KBM-7 (cell line): ENCODE measurements around the gene LCAT.
A peak's percentile ranks its signal among the peaks of the same experiment; 100 is the strongest.

Experiments
- DNase-seq: peaks from one replicate; pipeline ENCODE4 v3.0.0-alpha.2; 2015
- in situ Hi-C: fragments of 300-500 bp; cut with MboI; formaldehyde crosslinking; loops from 2 replicates; pipeline ENCODE4 v1.14.3; 2020; ENCODE audit warnings: low sequenced_read_pairs, low pct_unique_long_range_greater_than_20kb, mixed read lengths

LCAT gene

DNA sequence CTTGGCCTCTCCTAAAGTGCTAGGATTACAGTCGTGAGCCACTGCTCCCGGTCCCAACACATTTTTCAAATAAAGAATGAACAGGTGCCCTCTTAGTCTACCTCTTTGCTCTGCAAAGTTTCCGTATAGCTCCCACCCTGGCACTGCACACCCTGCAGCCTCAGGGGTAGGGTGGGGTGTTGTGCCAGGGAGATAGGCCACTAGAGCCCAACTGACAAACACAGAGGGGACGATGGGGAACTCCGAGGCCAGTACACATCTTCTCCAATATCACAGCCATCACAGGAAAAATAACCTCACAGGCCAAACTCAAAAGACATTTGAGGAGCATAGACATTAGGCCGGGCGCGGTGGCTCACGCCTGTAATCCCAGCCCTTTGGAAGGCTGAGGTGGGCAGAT lies 27.2 kb upstream of the LCAT start:
- DNase-seq, result no peak
- in situ Hi-C loops, result no loop called here

DNA sequence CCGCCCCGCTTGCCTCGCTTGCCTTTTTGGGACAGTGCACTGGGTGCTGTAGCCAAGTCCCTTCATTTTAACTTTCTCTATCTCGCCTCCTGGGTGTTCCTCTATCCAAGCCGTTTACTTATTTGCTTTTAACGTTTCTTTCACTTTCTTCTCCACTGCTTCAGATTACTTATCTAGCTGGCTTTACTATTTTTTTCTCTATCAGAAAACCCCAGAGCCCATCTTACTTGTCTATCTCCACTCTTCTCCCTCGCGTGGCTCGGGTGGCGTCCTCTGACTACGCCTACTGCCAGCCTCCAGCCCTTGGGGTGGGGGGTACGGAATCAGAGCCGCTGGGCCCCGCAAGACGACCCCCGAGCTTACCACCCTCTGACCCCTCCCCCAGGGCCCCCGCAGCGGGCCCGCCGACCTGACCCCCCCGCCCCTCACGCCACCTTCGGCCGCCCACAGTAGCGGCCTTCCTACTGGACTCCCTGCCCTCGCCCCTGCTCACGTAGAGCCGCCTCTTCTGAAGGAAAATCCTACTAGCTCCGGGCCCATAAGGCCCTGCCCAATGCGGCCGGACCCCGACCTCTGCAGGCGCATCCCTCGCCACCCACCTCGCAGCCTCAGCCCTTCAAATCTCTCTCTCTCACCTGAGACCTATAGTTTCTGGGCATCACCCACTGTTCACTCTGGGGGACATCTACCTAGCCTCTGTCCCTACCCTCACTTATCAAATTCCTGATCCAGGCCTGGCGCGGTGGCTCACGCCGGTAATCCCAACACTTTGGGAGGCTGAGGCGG lies 25.5 kb upstream of the LCAT start:
- no peak for DNase-seq
- in situ Hi-C loops, result no loop called here

DNA sequence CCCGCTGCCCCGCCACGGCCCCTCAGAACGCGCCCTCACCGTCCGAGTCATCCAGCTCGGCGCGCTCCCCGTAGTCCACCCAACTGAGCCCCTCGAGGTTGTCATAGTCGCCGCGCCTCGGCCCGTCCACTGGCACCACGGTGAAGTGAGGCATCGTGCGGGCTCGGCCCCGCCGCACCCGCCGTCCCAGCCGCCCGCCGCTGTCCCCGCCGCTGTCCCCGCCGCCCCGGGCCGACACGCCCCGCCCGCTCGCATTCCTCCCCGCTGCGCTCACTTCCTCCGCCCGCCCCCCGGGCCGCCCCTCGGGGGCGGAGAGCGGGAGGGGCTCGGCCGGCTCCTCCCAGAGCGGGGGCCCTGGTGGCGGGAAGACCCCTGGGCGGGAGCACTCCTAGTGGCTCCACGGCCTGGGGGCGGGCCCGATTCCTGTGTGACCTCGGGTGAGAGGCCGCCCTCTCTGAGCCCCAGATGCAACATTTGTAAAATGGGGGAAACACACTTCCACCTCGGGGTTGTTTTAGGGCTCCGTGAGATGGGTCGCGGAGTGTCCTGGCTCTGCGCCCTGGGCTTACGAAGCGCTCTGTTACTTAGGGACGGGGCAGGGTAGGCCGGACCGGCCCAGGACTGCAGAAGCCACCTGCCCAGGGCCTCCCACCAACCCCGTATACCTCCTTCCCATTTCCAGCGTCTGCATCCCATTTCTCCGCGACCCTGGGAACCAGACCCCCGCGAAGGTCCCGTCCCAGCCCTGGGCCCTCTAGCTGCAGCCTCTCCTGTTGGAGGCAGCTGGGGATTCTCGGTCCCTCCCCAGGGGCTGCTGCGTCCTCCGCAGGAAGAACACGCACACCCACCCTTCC lies 24.7 kb upstream of the LCAT start, which contains the start of gene SLC12A4:
Gene SLC12A4, minus strand, starts transcription at position 238 of the 854 bp plus-strand sequence. Its CDS starts 84 bp downstream, at position 154.
- in situ Hi-C loops, result no loop called here
- DNase-seq, result peak; percentile 71

DNA sequence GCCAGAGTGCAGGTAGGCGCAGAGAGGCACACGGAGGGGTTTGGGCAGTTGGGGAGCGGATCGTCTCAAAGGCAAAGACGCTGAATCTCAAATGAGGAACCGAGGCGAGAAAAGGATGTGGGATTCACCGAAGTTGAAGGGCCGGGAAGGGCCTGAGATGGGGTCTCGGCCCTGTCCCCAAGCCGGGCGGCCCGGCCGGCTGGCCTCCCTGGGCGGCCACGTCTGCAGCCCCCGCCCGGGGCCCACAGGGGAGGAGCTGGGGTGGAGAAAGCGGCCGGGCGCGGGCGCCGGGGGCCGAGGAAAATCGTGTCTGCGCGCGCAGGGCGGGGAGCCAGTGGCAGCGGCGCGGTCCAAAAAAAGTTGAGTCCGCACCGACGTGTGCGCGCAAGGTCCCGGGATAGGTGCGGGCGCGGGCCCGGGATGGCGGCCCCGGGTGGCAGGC lies 24.1 kb upstream of the LCAT start:
- in situ Hi-C loops, result no loop called here
- peak; percentile 46 for DNase-seq

DNA sequence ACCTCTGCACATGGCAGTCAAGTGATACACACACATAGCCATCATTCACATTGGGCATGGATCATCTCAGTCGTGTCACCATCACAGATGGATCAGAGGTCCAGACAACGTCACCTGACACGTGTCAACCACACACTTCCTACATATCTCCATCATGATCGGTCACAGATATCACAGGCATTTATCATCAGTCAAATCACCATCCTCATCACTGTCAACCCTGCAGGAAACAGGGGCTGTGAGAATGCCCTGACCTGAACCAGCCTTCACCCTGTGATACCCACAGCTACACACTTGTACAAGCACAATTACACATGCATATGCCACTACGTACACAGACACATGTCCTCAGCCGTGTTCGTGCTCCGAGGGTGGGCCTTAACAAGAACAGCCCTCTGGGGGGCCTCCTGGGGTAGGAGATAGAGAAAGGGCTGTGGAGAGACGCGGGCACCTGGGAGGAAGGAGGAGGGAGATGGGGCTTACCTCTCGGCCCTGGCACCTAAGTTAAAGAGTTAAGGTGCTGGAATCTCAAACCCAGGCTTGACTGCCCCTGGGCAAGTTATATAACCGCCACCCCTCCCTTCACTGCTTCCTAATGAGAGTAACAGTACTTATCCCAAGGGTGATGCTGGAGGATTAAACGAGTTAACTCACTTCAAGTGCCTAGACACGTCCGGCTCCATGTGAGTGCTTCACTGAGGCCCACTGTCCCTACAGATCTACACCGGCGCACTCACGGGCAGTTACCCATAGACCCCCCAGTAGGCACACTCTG lies 23.4 kb upstream of the LCAT start:
- in situ Hi-C loops, result no loop called here
- peak; percentile 13 for DNase-seq

DNA sequence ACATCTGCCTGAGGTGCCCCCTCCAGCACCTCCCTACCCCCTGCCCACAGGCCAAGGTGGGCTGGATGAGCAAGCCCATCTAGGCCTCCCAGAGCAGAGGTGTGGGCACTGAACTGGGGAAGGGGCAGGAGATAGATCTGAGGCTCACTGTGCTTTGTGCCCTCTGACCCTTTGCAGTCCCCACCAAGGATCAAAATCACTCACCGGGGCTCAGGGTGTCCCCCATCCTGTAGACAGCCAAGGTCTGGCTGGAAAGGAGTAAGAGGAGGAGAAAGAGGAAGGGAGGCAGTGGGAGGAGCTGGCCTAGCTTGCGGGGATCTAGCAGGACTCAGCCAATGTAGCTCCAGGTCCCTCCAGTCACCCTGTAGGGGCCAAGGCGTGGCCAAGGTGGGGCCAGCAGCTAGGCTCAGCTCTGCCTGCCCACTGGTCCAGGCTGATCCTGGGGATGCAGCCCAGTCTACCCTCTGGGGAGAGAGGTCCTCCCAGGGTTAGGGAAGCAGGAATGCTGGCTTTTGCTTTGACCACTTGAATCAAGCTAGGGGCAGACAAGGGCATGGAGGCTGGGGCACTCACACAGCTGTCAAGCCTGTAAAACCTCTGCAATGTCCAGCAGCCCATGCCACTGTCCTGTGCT lies 22.7 kb upstream of the LCAT start:
- in situ Hi-C loops, result no loop called here
- DNase-seq, result peak; percentile 69

DNA sequence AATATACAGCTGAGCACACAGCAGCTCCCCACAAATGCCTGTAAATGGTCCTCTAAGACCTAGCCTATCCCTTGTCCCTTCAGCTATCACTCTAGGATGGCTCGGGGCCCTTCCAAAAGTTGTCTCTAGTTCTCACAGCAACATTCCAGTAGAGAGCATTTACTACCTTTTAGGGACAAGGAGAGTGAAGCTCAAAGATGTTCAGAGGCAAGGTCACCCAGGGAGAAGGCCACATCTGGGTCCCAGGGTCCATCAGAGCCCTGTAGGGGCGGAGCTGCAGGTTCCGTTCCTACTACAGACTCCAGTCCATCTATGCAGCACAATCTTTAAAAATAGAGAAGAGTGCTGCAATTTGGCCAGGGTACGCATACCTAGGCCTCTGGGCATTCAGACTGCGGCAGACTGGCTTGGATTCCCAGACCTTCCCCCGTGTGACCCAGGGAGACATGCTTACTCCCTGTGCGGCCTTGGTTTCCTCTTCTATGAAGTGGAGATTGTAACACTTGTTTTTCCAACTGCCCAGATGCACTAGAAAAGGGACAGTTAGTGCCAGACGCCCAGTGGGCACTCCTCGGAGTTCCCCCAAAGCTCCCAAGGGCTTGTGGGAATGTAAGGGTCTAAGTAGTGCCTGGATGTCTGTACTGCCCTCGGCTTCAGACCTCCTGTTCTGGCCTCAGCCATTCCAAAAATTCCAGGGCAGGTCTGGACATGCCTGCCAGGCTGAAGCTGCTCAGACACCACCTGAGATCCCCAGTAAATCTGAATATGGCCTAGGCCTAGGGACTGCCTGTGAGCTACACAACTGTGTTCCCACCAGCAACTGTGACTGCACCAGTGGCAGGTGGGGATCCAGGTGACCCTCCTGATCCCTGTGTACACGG lies 22.0 kb upstream of the LCAT start:
- no peak for DNase-seq
- in situ Hi-C loops, result no loop called here

DNA sequence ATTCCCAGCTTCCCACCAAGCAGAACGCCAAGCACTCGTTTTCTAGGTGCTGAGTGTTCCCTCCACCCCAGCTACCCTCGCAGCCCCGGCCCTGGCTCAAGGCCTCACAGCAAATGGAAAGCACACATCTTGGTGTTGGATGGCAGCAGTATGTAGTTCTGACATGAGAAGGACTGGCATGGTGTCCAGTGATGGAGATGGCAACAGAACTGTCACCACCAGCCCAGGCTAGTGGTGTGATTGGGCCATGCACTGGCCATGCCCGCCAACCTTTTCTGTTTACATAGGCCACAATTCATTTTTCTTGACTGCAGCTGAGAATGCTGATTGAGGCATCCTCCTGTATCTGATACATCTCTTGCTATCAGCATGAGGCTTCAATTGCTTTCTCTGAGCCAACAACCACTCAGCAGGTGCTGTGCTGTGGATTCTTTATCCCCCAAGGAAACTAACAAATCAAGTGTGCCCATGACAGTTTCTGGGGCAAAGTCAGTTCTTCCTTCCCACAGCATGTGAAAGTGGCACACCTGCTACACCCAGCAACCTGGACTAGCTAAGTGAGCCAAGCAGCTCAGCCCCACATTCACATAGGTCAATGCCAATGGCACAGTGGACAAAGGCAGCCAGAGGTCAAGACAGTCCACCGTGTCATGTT lies 20.7 kb upstream of the LCAT start:
- in situ Hi-C loops, result no loop called here
- DNase-seq, result no peak

DNA sequence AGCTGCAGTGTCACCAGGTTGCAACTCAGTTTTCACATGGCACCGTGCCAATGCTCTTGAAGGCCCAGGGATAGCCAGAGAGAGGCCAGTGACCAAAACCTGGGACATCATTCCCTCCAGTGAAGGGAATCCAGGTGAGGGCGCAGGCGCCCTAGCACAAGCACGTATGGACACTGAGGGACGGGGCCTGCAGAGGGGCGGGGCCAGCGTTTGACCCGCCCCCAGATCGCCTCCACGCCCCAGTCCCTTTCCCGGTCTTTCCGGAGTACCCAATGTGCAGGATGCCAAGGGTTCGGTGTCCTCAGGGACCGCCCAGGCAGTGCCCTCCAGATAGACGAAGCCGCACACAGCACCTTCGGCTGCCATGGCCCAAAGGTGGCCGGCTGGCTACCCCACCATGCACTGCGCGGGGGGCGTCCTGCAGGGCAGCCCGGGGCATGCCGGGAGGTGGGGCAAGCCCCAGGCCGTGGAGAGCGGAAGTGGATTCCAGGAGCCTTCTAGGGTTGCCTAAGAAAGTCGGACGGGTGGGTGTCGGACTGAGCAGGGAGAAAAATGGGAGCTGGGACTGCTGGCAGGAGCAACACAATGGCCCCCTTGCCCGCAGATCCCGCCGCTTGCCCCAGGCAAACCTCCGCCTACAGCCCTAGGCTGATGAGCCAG lies 19.9 kb upstream of the LCAT start:
- in situ Hi-C loops, result no loop called here
- no peak for DNase-seq

DNA sequence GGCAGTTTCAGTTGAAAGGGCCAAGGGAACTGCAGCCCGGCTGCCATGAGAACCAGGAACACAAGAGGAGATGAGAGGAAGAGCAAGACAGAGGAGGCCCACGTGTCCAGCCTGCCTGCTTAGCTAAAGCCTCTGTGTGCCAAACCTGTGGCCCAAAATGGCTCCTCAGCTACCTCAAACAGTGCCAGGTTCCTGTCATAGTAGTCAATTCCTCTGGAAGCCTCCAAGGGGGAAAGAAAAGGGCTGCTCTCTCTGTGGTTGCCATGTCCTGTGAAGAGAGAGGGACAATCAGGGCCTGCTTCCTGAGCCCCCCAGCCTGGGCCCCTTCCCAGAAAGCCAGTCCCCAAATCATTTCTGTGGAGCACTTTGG lies 19.4 kb upstream of the LCAT start:
- no peak for DNase-seq
- in situ Hi-C loops, result no loop called here

DNA sequence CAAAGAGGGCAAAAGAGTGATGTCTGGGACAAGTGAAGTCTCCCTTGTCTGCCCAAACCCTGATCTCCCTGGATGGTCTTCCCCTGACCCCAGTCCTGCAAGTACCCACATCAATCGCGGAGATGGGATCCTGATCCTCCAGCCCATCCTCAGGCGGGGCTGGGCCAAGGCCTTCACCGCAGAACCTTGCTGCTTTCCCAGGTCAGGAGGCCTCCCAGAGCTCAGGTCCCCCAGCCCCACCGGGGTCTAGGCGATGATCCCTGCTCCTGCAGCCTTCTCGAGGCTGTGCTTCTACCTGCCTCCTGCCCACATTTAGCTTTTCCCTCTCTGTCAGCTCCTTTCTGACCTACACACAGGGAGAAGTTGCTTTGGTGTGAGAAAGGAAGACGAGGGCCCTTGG lies 18.2 kb upstream of the LCAT start:
- no peak for DNase-seq
- in situ Hi-C loops, result no loop called here

DNA sequence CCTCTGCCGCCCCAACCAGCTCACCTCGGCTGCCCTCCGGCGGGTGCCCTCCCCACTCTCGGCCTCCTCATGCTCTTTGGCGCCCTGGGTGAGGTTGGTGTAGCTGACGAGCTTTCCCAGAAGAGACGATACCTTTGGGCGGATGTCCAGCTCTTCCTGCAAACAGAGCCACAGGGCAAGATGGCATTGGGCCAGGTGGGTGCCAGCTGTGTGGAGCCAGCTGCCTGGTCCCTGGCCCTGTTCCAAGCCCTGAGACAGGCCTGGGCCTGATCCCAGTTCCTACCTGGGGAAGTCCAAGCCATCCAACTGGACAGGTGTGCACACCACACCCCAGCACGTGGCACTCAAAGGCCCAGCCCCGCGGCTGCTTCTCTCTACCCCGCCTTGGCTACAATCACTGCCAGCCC lies 17.6 kb upstream of the LCAT start:
- DNase-seq, result no peak
- in situ Hi-C loops, result no loop called here

DNA sequence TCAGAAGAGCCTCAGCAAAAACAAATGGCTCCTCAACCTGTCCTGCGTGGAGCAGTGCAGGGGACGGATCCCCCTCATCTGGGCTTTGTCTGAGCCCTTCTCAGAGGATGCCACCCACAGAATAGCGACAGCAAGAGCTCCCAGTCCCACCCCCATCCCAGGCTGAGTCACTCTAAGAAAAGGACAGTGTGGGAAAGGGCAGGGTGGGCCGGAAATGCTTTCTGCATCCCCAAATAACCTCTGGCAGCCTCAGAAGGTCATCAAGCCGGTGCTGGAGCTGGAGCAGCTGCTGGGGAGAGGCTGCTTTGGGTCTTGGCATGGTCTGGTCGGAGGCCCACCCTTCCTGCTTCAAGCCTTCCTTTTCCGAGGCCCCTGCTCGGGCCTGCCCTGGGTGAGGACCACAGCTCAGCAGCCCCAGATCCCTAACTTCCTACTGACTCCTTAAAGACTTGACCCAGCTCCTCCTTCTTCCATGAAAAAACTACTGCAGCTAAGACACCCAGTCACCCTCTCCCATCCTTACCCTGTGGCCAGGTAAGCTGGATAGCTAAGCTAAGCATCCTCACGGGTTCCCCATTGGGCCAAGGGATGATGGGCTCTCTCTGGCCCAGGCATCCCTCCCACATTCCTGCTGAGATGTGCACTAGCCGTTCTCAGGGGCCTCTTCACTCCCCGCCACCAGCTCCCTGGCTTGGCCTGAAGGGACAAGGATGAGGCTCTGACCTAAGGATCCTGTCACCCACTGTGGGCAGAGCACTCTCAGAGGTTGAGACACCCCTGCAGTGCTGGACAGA lies 15.8 kb upstream of the LCAT start:
- no peak for DNase-seq
- in situ Hi-C loops, result no loop called here

DNA sequence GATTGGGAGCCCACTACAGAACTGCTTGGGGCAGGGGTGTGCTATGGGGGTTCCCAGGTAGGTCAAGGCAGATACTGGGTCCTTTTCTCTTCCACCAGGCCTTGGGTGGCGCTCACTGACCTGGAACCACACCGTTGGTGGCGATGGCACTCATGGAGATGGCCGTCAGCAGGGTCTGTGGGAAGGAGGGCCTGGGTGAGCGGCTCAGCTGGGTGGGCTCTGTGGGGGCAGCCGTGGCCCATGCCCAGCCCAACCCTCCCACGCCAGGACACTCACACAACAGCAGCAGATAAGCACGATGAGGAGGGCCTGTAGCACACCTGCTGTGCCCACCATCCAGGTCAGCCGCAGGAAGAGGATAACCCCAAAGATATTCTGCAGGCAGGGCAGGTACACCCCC lies 13.7 kb upstream of the LCAT start:
- DNase-seq, result no peak
- in situ Hi-C loops, result no loop called here

DNA sequence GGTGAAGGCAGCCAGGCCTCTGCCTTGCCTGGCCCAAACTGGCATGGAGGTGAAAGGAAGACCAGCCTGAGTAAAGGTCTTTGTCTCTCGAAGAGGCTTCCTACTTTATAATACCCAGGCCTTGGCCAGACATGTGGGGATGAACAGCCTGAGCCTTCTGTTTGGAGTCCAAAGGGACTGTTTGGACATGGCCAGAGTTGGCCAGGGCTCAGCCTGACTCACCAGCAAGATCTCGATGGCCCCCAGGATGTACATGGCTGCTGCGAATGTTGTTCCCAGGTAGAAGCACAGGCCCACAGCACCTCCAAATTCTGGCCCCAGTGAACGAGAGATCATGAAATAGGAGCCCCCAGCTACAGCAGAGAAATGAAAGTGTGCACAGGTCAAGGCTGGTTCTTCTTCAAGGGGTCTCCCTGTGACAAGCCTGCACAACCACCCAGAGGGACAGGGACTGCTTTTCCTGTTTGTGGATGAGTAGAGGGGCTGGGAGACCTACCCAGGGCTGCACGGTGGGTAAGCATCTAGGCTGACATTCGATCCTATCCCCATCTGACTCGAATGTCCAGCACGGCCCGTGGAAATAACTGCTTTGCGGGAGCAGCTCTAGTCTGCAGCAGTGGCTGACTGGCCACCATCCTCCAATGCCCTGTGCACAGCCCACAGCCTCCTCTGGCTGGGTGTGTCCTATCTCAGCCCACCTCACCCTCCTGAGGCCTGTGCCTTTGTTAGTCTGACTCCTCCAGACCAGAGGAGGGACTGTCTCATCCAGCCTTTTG lies 10.7 kb upstream of the LCAT start:
- in situ Hi-C loops, result no loop called here
- DNase-seq, result no peak
